ENCODE data around the gene PTCD1.

Gene PTCD1

DNA sequence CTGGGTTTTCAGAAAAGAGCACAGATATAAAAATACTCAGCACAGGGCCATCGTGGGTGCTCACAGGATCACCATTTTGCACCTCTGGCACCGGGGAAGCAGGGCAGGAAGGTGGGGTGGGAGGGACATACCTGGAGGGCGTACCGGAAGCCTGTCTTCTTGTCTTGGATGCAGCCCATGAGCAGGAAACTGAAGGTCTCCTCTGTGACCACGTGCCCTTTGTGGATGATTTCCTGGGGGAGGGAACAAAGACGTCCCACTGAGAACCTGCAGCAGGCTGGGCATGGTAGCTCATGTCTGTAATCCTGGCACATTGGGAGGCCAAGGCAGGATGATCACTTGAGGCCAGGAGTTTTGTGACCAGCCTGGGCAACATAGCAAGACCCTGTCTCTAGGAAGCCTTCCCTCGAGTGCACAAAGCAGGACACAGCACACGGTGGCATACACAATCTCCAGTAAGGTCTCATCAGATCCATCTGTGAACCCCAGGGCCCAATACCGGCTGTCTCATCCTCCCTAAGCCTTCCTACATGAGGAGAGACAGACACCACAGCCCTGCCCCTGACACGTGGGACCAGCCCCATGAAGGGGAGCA, 9.5 kb downstream of the PTCD1 start:
- Histone ChIP-seq H3K79me2 (ENCODE audit: control insufficient read depth, low read length) (no peaks in the 10 kb centered on the region), H3K4me1 (ENCODE audit: control insufficient read depth, low read length) (no peaks in the 10 kb centered on the region), H3K36me3 (ENCODE audit: control insufficient read depth, low read length) (peaks cover 63% of the 10 kb centered on the region), H3K9me3 (ENCODE audit: control insufficient read depth, insufficient read depth, low read length) (no peaks in the 10 kb centered on the region), H3K4me2 (ENCODE audit: low read length) (no peak overlapping the region), H3F3A (ENCODE audit: control insufficient read depth, insufficient read depth) (no peaks in the 10 kb centered on the region), H3K27ac (ENCODE audit: low read depth, low read length) (no peak overlapping the region), H3K9me2 (replicated peaks; ENCODE audit: control insufficient read depth, low read length) (no peaks in the 10 kb centered on the region), H4K20me1 (ENCODE audit: control insufficient read depth, insufficient read depth, low read depth, low read length) (0 out of 2 replicates have a peak, but pooled peaks cover 3% of the 10 kb centered on the region), H3K27me3 (ENCODE audit: control insufficient read depth, low read length) (no peaks in the 10 kb centered on the region), H3K4me3 (ENCODE audit: low read length) (no peak overlapping the region)
- TF ChIP-seq EZH2phosphoT487 (IDR thresholded peaks at IDR 0.05; ENCODE audit: borderline replicate concordance, low read length) (no peak), CTCF (IDR thresholded peaks at IDR 0.05; ENCODE audit: low read depth, low read length, poor library complexity, severe bottlenecking) (no peak)

DNA sequence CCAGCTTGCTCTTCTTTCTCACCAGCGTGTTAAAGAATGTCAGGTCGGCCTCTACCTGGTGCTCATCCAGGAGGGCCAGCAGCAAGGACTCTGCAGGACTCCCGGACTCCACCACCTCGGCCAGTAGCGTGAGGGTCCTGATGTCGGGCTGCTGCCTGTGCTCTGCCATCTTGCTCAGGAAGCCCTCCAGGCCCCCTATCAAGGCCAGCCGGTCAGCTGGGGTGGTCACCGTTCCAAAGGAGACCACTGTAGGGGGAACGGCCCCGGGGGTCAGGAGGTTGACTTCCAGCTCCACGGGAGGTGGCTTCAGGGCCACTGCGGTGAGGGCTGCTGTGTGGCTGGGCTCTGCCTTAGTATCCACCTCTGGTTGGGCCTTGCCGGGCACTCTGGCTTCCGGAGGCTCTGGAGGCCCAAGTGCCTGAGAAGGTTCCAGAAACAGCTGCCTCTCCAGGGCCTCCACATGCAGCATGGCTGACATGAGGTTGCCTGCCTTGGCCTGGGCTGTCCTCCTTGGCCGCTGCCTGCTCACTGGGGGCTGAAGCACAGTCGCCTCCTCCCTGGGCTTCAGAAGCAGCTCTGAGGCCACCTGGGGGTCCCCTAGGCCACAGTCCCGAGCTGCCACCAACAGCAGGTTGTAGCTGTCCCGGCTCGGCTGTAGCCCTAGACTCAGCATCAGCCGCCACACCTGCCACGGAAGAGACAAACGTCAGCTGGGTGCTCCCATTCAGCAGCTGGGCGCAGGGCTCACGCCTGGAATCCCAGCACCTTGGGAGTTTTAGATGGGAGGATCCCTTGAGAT, 13.5 kb downstream of the PTCD1 start:
- H3K9me2 ChIP-seq (replicated peaks; ENCODE audit: control insufficient read depth, low read length), result no peaks in the 10 kb centered on the region
- peaks cover 11% of the 10 kb centered on the region; the same call in 1 of the 2 replicates for H4K20me1 ChIP-seq (ENCODE audit: control insufficient read depth, insufficient read depth, low read depth, low read length)
- peaks cover 12% of the 10 kb centered on the region for H3F3A ChIP-seq (ENCODE audit: control insufficient read depth, insufficient read depth)
- no peaks in the 10 kb centered on the region for H3K4me1 ChIP-seq (ENCODE audit: control insufficient read depth, low read length)
- no peaks in the 10 kb centered on the region for H3K27me3 ChIP-seq (ENCODE audit: control insufficient read depth, low read length)
- no peak overlapping the region for H3K4me2 ChIP-seq (ENCODE audit: low read length)
- peaks cover 65% of the 10 kb centered on the region for H3K36me3 ChIP-seq (ENCODE audit: control insufficient read depth, low read length)
- TF ChIP-seq CTCF (IDR thresholded peaks at IDR 0.05; ENCODE audit: low read depth, low read length, poor library complexity, severe bottlenecking) (no peak), EZH2phosphoT487 (IDR thresholded peaks at IDR 0.05; ENCODE audit: borderline replicate concordance, low read length) (no peak)
- H3K79me2 ChIP-seq (ENCODE audit: control insufficient read depth, low read length), result peaks cover 2% of the 10 kb centered on the region; the same call in 1 of the 2 replicates
- H3K9me3 ChIP-seq (ENCODE audit: control insufficient read depth, insufficient read depth, low read length), result no peaks in the 10 kb centered on the region
- no peak overlapping the region for H3K4me3 ChIP-seq (ENCODE audit: low read length)
- no peak overlapping the region for H3K27ac ChIP-seq (ENCODE audit: low read depth, low read length)

DNA sequence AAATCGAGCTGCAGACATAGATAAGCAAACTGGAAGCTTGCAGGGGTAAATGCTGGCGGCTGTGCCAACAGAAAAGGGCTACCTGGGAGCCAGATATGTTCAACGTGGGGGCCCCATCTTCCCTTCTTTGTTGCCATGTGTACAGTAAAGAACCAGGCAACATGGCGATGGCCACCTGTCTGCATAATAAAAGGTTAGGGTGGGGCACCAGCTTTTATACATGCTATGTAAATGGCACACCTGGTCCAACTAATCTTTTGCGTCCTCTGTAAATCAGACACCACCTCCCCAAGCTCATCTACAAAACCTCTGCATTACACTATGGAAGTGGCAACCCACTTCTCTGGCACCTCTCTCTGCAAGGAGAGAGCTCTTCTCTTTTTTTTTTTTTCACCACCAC, 16.0 kb downstream of the PTCD1 start:
- peaks cover 73% of the 10 kb centered on the region for H3K36me3 ChIP-seq (ENCODE audit: control insufficient read depth, low read length)
- TF ChIP-seq EZH2phosphoT487 (IDR thresholded peaks at IDR 0.05; ENCODE audit: borderline replicate concordance, low read length), result no peak
- no peak for TF ChIP-seq CTCF (IDR thresholded peaks at IDR 0.05; ENCODE audit: low read depth, low read length, poor library complexity, severe bottlenecking)

More for the DNA sequence above, 16.0 kb downstream of the PTCD1 start:
- no peaks in the 10 kb centered on the region for H3K9me2 ChIP-seq (replicated peaks; ENCODE audit: control insufficient read depth, low read length)
- H3K9me3 ChIP-seq (ENCODE audit: control insufficient read depth, insufficient read depth, low read length), result no peaks in the 10 kb centered on the region
- no peaks in the 10 kb centered on the region for H3K4me1 ChIP-seq (ENCODE audit: control insufficient read depth, low read length)
- H3K79me2 ChIP-seq (ENCODE audit: control insufficient read depth, low read length), result peaks cover 16% of the 10 kb centered on the region
- no peak overlapping the region for H3K4me2 ChIP-seq (ENCODE audit: low read length)
- no peak overlapping the region for H3K27ac ChIP-seq (ENCODE audit: low read depth, low read length)
- peaks cover 12% of the 10 kb centered on the region for H3F3A ChIP-seq (ENCODE audit: control insufficient read depth, insufficient read depth)
- H3K4me3 ChIP-seq (ENCODE audit: low read length), result no peak overlapping the region
- no peaks in the 10 kb centered on the region for H3K27me3 ChIP-seq (ENCODE audit: control insufficient read depth, low read length)
- H4K20me1 ChIP-seq (ENCODE audit: control insufficient read depth, insufficient read depth, low read depth, low read length), result peaks cover 14% of the 10 kb centered on the region; the same call in 1 of the 2 replicates

Measured in DOHH2 (cell line).